Esophagus muscularis mucosa (tissue), 4 donors: ENCODE results near the gene LIAS.

Source experiments
- CTCF ChIP-seq, 3 experiments: fragments of 200-600 bp in 2 of 3; fragments of 450-650 bp in 1 of 3; sonication (generic) in 2 of 3; IDR thresholded peaks; one replicate each; pipeline ENCODE4 v1.5.1; 2017 to 2019; ENCODE audit warnings: antibody characterized with exemption in 3 of 3, mild to moderate bottlenecking in 2 of 3, moderate library complexity in 1 of 3
- EP300 ChIP-seq: sonication (generic); formaldehyde crosslinking; IDR thresholded peaks from one replicate; pipeline ENCODE4 v1.6.1; 2017; ENCODE audit warnings: antibody characterized with exemption
- POLR2A ChIP-seq: fragments of 450-650 bp; IDR thresholded peaks from one replicate; pipeline ENCODE4 v1.6.1; 2017; ENCODE audit warnings: antibody characterized with exemption, moderate library complexity, mild to moderate bottlenecking, low read depth
- POLR2AphosphoS5 ChIP-seq, 2 donors: sonication (generic); formaldehyde crosslinking; IDR thresholded peaks; one replicate each; pipeline ENCODE4 v1.6.1; 2017; ENCODE audit warnings: antibody characterized with exemption in 2 of 2

GRCh38 chr4:39476187-39476895 is 17.5 kb downstream of the LIAS start:
- TF ChIP-seq CTCF (IDR thresholded peaks at IDR 0.05) (no peak), POLR2AphosphoS5 (IDR thresholded peaks at IDR 0.05) (no peak), POLR2A (no peak), EP300 (no peak)
